GM12878 (cell line): Measurements from ENCODE around the gene TCP11L2. TPM values are rescaled to one million over a fixed set of nuclear protein-coding genes. Genes with fewer than 3 reads are reported as not detected.

Source experiments
- ATAC-seq: fragments of 200-7000 bp; cut with Tn5 transposase; 3 replicates; pipeline ENCODE4 v1.9.1; 2020; ENCODE audit warnings: mild to moderate bottlenecking, moderate library complexity
- BruUV-seq: library from RNA; stranded (reverse); fragments of 400-500 nt; replicated peaks from 2 replicates; lab custom pipeline; 2021; lab: Mats Ljungman, UMichigan
- CTCF ChIA-PET: fragments of 300-600 bp; sonication (Branson Sonifier 250); formaldehyde crosslinking; extraction: SDS; loops from one replicate; lab custom pipeline; 2021; ENCODE audit warnings: inconsistent platforms; lab: Yijun Ruan, JAX
- POLR2A ChIA-PET: fragments of 350-600 bp; formaldehyde crosslinking; extraction: SDS; loops from one replicate; lab custom pipeline; 2021; ENCODE audit warnings: inconsistent platforms; lab: Charles Lee
- RAD21 ChIA-PET: fragments of 300-600 bp; sonication (Branson Sonifier 250); formaldehyde crosslinking; loops from one replicate; lab custom pipeline; 2023; ENCODE audit warnings: antibody characterized with exemption; ENCODE audit not compliant: unreplicated experiment; lab: Charles Lee
- SMC1A ChIA-PET: fragments of 300-600 bp; sonication (Branson Sonifier 250); formaldehyde crosslinking; loops from one replicate; lab custom pipeline; 2023; ENCODE audit not compliant: unreplicated experiment, uncharacterized antibody; lab: Charles Lee
- DNase-seq: peaks from one replicate; pipeline ENCODE4 v3.0.0-alpha.2; 2011; ENCODE audit warnings: low read depth, low spot score
- FAIRE-seq: peaks from 3 replicates; lab custom pipeline; 2011; peaks lifted over from hg19 to GRCh38; lab: Jason Lieb, UNC
- H2AFZ ChIP-seq: 2 replicates; pipeline ENCODE4 v1.6.0; 2011; ENCODE audit warnings: low read depth, low read length, control low read depth; ENCODE audit not compliant: control insufficient read depth
- H3K27ac ChIP-seq: 2 replicates; pipeline ENCODE4 v1.5.1; 2011; ENCODE audit warnings: control low read depth; ENCODE audit not compliant: control insufficient read depth, insufficient read depth
- H3K27me3 ChIP-seq, 2 experiments: replicated peaks in 1 of 2; 2 replicates each; pipeline versions ENCODE4 v1.6.0 to v1.6.1; 2011; ENCODE audit warnings: low read length in 1 of 2; ENCODE audit not compliant: control insufficient read depth in 2 of 2, insufficient read depth in 2 of 2
- H3K36me3 ChIP-seq, 2 experiments: 2 replicates each; pipeline ENCODE4 v1.5.1; 2011; ENCODE audit warnings: low read length in 1 of 2; ENCODE audit not compliant: control insufficient read depth in 2 of 2, insufficient read depth in 2 of 2
- H3K4me1 ChIP-seq: 2 replicates; pipeline ENCODE4 v1.6.1; 2011; ENCODE audit warnings: mild to moderate bottlenecking, low read length, moderate library complexity, mixed read lengths; ENCODE audit not compliant: control insufficient read depth, insufficient read depth
- H3K4me2 ChIP-seq: 2 replicates; pipeline ENCODE4 v1.6.0; 2011; ENCODE audit warnings: control low read depth; ENCODE audit not compliant: control insufficient read depth, insufficient read depth
- H3K4me3 ChIP-seq: fragments of 200-600 bp; sonication (generic); 2 replicates; pipeline ENCODE4 v1.5.1; 2016
- H3K79me2 ChIP-seq: 2 replicates; pipeline ENCODE4 v1.6.0; 2011; ENCODE audit warnings: low read length; ENCODE audit not compliant: control insufficient read depth, insufficient read depth
- H3K9ac ChIP-seq: 2 replicates; pipeline ENCODE4 v1.8.0; 2011; ENCODE audit warnings: low read length, control low read depth, mixed read lengths; ENCODE audit not compliant: control insufficient read depth, insufficient read depth
- H3K9me3 ChIP-seq: replicated peaks from 3 replicates; pipeline ENCODE4 v1.5.1; 2011; ENCODE audit warnings: mild to moderate bottlenecking, low read length; ENCODE audit not compliant: control insufficient read depth, insufficient read depth
- H4K20me1 ChIP-seq: 2 replicates; pipeline ENCODE4 v1.6.0; 2011; ENCODE audit not compliant: control insufficient read depth, insufficient read depth
- ASH2L ChIP-seq: fragments of 300-600, 200-600 bp; sonication (generic); IDR thresholded peaks from 2 replicates; pipeline ENCODE4 v1.6.1; 2017; ENCODE audit warnings: low read depth, mild to moderate bottlenecking, borderline replicate concordance
- CBFB ChIP-seq: IDR thresholded peaks from 2 replicates; pipeline ENCODE4 v1.6.1; 2016; ENCODE audit warnings: antibody characterized with exemption, low read depth
- IRF5 ChIP-seq: fragments of 450-650 bp; IDR thresholded peaks from 2 replicates; pipeline ENCODE4 v1.6.1; 2017; ENCODE audit warnings: borderline replicate concordance
- JUND ChIP-seq: IDR thresholded peaks from 2 replicates; pipeline ENCODE4 v1.6.1; 2012; ENCODE audit warnings: low read depth, mild to moderate bottlenecking, low read length, improper control_type of control experiment, moderate library complexity
- MEF2A ChIP-seq: IDR thresholded peaks from 2 replicates; pipeline ENCODE4 v1.6.1; 2011; ENCODE audit warnings: low read depth, mild to moderate bottlenecking, low read length, moderate library complexity; ENCODE audit not compliant: insufficient read depth
- NFIC ChIP-seq: IDR thresholded peaks from 2 replicates; pipeline ENCODE4 v1.6.1; 2012; ENCODE audit warnings: low read depth, mild to moderate bottlenecking, inconsistent platforms, low read length, moderate library complexity
- SMAD1 ChIP-seq: fragments of 450-650 bp; IDR thresholded peaks from 2 replicates; pipeline ENCODE4 v1.6.1; 2018; ENCODE audit warnings: mild to moderate bottlenecking, low read depth; ENCODE audit not compliant: partially characterized antibody
- ZBTB33 ChIP-seq: fragments of 450-650 bp; IDR thresholded peaks from 2 replicates; pipeline ENCODE4 v1.6.1; 2017; ENCODE audit warnings: mild to moderate bottlenecking
- ZNF622 ChIP-seq: fragments of 450-650 bp; IDR thresholded peaks from 2 replicates; pipeline ENCODE4 v1.6.1; 2017; ENCODE audit warnings: mild to moderate bottlenecking, inconsistent platforms
- whole genome bisulfite sequencing: methylation state at CpG from one replicate; pipeline ENCODE4 v1.1.6; 2016; ENCODE audit warnings: low lambda C conversion rate; ENCODE audit not compliant: insufficient replicate concordance, insufficient coverage; ENCODE audit errors: missing lambda C conversion rate; 5-methylcytosine and 5-hydroxymethylcytosine counted together
- in situ Hi-C: fragments of 300-500 bp; cut with MboI; formaldehyde crosslinking; loops from 9 replicates; pipeline ENCODE4 v1.14.3; 2018; ENCODE audit warnings: mixed read lengths
- intact Hi-C: fragments of 100-400 bp; cut with micrococcal nuclease; formaldehyde crosslinking; loops from one replicate; pipeline ENCODE4 v1.14.2; 2022; ENCODE audit not compliant: unreplicated experiment
- polyA plus RNA-seq, 11 experiments: library from polyadenylated mRNA; depleted of rRNA in 4 of 11; unstranded in 6 of 11; stranded (reverse) in 5 of 11; fragments of >200 nt; fragmentation: Nextera tagmentation in 4 of 11; fragmentation: Illumina TruSeq in 1 of 11; extraction: Ambion mirVana in 4 of 11; extraction: Trizol in 1 of 11; gene quantifications; 1 replicate in 1 of 11; 2 replicates in 10 of 11; pipeline versions ENCODE4 v1.2.1 to v1.2.3, GENCODE V29; 2011 to 2016; ENCODE audit warnings: inconsistent platforms in 2 of 11, missing spikeins in 2 of 11, low read depth in 1 of 11
- total RNA-seq, 4 experiments: library from RNA; depleted of rRNA in 3 of 4; stranded (reverse); fragments of >200 nt in 3 of 4; fragmentation: Illumina TruSeq in 1 of 4; extraction: Trizol in 1 of 4; gene quantifications; 2 replicates each; pipeline versions ENCODE4 v1.2.1 to v1.2.3, GENCODE V29; 2013 to 2021

Gene TCP11L2
- total and polyA plus RNA-seq, 10 of the 15 experiments (the other 5 are each of a cell fraction or from before 2014, with no cell fraction given) = 0.18 to 5.0 (median 0.90) TPM

GRCh38 chr12:106289196-106289681 lies 13.3 kb upstream of the TCP11L2 start:
- H3K9me3 ChIP-seq = no peaks in the 10 kb centered on the region
- no peak for ATAC-seq
- H3K27me3 ChIP-seq = no peaks in the 10 kb centered on the region
- H3K27ac ChIP-seq = no peak overlapping the region
- no peak for DNase-seq
- H2AFZ ChIP-seq = no peak overlapping the region
- intact Hi-C loops = no loop called here
- no peak for FAIRE-seq
- ChIA-PET CTCF (interaction anchor here (1.5 kb wide), 1 partner anchor 62 kb away, joined by 6 read pairs; no protein-coding TSS in a partner anchor), POLR2A (interaction anchor here (0.6 kb wide), 1 partner anchor 43 kb away, joined by 3 read pairs; no protein-coding TSS in a partner anchor), RAD21 (no interaction called here), SMC1A (interaction anchor here (1.2 kb wide), 1 partner anchor 60 kb away, joined by 3 read pairs; no protein-coding TSS in a partner anchor)
- H3K4me1 ChIP-seq = no peaks in the 10 kb centered on the region
- TF ChIP-seq NFIC (no peak), CBFB (no peak), SMAD1 (no peak), ZNF622 (no peak), ZBTB33 (no peak), IRF5 (no peak), JUND (no peak), MEF2A (no peak), ASH2L (no peak)
- no peaks in the 10 kb centered on the region for H3K79me2 ChIP-seq
- no peak overlapping the region for H3K4me2 ChIP-seq
- no TSS peak for BruUV-seq
- H3K9ac ChIP-seq = no peak overlapping the region
- in situ Hi-C loops = no loop called here
- no peaks in the 10 kb centered on the region for H3K36me3 ChIP-seq
- 78% methylated on average over 1 of the region's 1 CpG for WGBS
- H3K4me3 ChIP-seq = no peak overlapping the region
- H4K20me1 ChIP-seq = no peaks in the 10 kb centered on the region; the same call in 1 of the 2 replicates
